Testis (tissue), 3 donors: Measurements from ENCODE around the gene SNAI3. TPM values are rescaled to one million over a fixed set of nuclear protein-coding genes. Genes with fewer than 3 reads are reported as not detected.

Source experiments
- DNase-seq: peaks from one replicate; pipeline ENCODE4 v3.0.0-alpha.2; 2019
- H3K27ac ChIP-seq, 2 donors: fragments of 200-600 bp; sonication (generic); one replicate each; pipeline ENCODE4 v1.5.1; 2019
- H3K27me3 ChIP-seq: fragments of 200-600 bp; sonication (generic); one replicate; pipeline ENCODE4 v1.5.1; 2019
- H3K36me3 ChIP-seq: fragments of 200-600 bp; sonication (generic); one replicate; pipeline ENCODE4 v1.5.1; 2017; ENCODE audit warnings: low read depth; ENCODE audit errors: missing control alignments
- H3K4me1 ChIP-seq: fragments of 200-600 bp; sonication (generic); one replicate; pipeline ENCODE4 v1.5.1; 2019
- H3K4me3 ChIP-seq, 2 donors: fragments of 200-600 bp; sonication (generic); one replicate each; pipeline ENCODE4 v1.5.1; 2017 to 2019
- H3K9me3 ChIP-seq: fragments of 200-600 bp; sonication (generic); one replicate; pipeline ENCODE4 v1.5.1; 2017
- CTCF ChIP-seq, 3 experiments: fragments of 450-650 bp in 2 of 3; fragments of 200-600 bp in 1 of 3; sonication (generic) in 1 of 3; IDR thresholded peaks; one replicate each; pipeline ENCODE4 v1.5.1; 2016 to 2019; ENCODE audit warnings: antibody characterized with exemption in 3 of 3, mild to moderate bottlenecking in 2 of 3, moderate library complexity in 1 of 3
- POLR2A ChIP-seq: fragments of 450-650 bp; IDR thresholded peaks from one replicate; pipeline ENCODE4 v1.6.1; 2017; ENCODE audit warnings: antibody characterized with exemption, mild to moderate bottlenecking, moderate library complexity
- WGBS, 2 donors: methylation state at CpG; one replicate each; pipeline ENCODE4 v1.1.5; 2018; 5-methylcytosine and 5-hydroxymethylcytosine counted together
- intact Hi-C: fragments of 100-400 bp; cut with DNase I; formaldehyde crosslinking; loops from one replicate; pipeline ENCODE4 v1.15.1; 2023; ENCODE audit warnings: low total_unique reads
- polyA plus RNA-seq: library from polyadenylated mRNA; stranded (reverse); fragments of 350-450 nt; fragmentation: Illumina TruSeq; extraction: RNeasy Lipid Tissue Mini Kit (QIAGEN cat#74804); gene quantifications from one replicate; pipeline ENCODE4 v1.2.3, GENCODE V29; 2014; ENCODE audit warnings: low read depth, low replicate concordance; ENCODE audit not compliant: insufficient read depth
- total RNA-seq, 2 donors: library from RNA; depleted of rRNA; stranded (reverse); fragments of >200 nt; gene quantifications; one replicate each; pipeline ENCODE4 v1.2.3, GENCODE V29; 2016

SNAI3 gene
- total and polyA plus RNA-seq, 3 donors from 2014 or later = 1.3 to 3.0 (median 2.5) TPM

- intact Hi-C loops = no loop called here
- Histone ChIP-seq H3K4me3 (no peak overlapping the region), H3K27ac (no peak overlapping the region), H3K4me1 (peaks cover 9% of the 10 kb centered on the region), H3K36me3 (no peaks in the 10 kb centered on the region), H3K27me3 (no peaks in the 10 kb centered on the region), H3K9me3 (no peaks in the 10 kb centered on the region)
- WGBS, 2 donors = 93 to 100% methylated on average over 3 to 16 of the region's 16 CpGs
- TF ChIP-seq CTCF (IDR thresholded peaks at IDR 0.05) (no peak), POLR2A (no peak)
- DNase-seq = no peak
Measured at GRCh38 chr16:88699180-88699579, 12.9 kb upstream of the SNAI3 start.

GRCh38 chr16:88698646-88699045 lies 12.3 kb upstream of the SNAI3 start:
- intact Hi-C loops = no loop called here
- no peak for TF ChIP-seq CTCF (IDR thresholded peaks at IDR 0.05)
- TF ChIP-seq POLR2A = no peak
- H3K9me3 ChIP-seq = no peaks in the 10 kb centered on the region
- H3K4me1 ChIP-seq = peaks cover 4% of the 10 kb centered on the region
- WGBS, 2 donors = 89 to 97% methylated on average over 7 to 22 of the region's 25 CpGs
- H3K36me3 ChIP-seq = no peaks in the 10 kb centered on the region
- no peak overlapping the region for H3K4me3 ChIP-seq
- no peak overlapping the region for H3K27ac ChIP-seq
- H3K27me3 ChIP-seq = no peaks in the 10 kb centered on the region
- DNase-seq = no peak

GRCh38 chr16:88697831-88698615 lies 11.7 kb upstream of the SNAI3 start:
- no peak overlapping the region for H3K4me3 ChIP-seq
- H3K9me3 ChIP-seq = no peaks in the 10 kb centered on the region
- 88 to 89% methylated on average over 35 to 37 of the region's 37 CpGs for WGBS, 2 donors
- no peaks in the 10 kb centered on the region for H3K27me3 ChIP-seq
- no peak for DNase-seq
- no peaks in the 10 kb centered on the region for H3K36me3 ChIP-seq
- TF ChIP-seq CTCF (IDR thresholded peaks at IDR 0.05) (no peak), POLR2A (no peak)
- H3K4me1 ChIP-seq = peaks cover 3% of the 10 kb centered on the region
- intact Hi-C loops = no loop called here
- no peak overlapping the region for H3K27ac ChIP-seq

- TF ChIP-seq CTCF (IDR thresholded peaks at IDR 0.05) = no peak
- TF ChIP-seq POLR2A = no peak
- DNase-seq = no peak
- H3K36me3 ChIP-seq = no peaks in the 10 kb centered on the region
Measured at GRCh38 chr16:88697116-88697830, 11.0 kb upstream of the SNAI3 start.

More at GRCh38 chr16:88697116-88697830, 11.0 kb upstream of the SNAI3 start:
- H3K27ac ChIP-seq = no peak overlapping the region
- intact Hi-C loops = no loop called here
- peaks cover 3% of the 10 kb centered on the region for H3K4me1 ChIP-seq
- no peak overlapping the region for H3K4me3 ChIP-seq
- H3K9me3 ChIP-seq = no peaks in the 10 kb centered on the region
- 85 to 89% methylated on average over 18 to 47 of the region's 47 CpGs for WGBS, 2 donors
- H3K27me3 ChIP-seq = no peaks in the 10 kb centered on the region
